ENCODE data around the gene PHKA2.

PHKA2 gene

DNA sequence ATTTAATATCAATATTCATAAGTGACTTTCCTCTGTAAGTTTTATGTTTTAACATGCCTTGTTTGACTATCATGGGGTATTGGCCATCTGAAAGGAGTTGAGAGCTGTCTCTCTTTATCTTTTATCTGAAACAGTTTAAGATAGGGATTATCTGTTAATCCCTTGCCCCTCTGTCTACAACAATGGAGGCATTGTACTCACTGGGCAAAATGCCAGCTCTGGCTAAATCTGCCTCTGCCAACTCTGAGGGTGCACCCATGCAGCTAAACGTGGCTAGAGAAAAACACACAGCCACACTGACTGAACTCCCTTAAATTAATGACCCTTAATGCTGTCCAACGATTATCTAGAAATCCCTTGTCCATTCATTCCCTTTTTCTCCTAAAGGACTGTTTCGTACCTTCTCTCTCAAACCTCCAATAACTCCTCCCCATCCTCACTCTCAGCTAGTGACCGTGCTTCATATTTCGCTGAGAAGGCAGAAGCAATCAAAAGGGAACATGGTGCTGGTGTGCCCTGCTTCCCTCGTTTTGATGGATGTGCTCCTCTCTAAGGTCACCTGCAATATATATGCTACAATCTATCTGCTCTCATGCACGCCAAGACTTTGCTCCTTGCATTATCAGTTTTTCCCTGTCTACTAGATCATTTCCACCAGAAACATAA lies 10.3 kb downstream of the PHKA2 start:
- no peak for DNase-seq

DNA sequence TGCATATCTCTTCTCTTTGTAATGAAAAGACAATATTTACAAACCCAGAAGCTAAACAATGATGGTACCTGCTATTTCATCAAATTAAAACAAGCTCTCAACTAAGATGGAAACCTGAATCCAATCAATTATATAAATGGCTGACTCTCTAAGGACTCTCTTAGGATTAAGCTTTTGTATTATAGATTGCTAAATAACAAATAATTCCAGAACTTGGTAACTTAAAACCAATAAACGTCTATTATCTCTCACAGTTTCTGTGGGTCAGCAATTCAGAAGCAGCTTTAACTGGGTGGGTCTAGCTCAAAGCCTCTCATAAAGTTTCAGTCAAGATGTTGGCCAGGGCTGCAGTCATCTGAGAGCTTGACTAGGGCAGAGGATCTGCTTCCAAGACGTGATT lies 12.4 kb downstream of the PHKA2 start:
- no peak for DNase-seq

DNA sequence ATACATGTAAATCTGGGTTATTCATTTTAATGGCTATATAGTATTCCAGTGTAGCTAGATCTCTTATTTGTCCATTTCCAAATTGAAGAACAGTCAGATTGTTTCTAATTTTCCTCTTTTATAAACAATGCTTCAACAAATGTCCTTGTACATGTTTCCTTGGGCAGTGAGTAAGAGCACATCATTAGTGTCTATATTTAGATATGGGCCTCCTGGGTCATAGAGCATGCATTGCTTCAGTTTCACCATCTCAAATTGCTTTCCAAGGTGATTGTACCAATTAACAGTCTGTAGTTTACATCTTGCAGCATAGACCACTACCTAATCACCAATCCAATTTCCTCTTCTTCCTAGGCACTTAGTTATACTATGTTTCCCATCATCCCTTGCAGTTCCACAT lies 13.4 kb downstream of the PHKA2 start:
- DNase-seq = no peak

DNA sequence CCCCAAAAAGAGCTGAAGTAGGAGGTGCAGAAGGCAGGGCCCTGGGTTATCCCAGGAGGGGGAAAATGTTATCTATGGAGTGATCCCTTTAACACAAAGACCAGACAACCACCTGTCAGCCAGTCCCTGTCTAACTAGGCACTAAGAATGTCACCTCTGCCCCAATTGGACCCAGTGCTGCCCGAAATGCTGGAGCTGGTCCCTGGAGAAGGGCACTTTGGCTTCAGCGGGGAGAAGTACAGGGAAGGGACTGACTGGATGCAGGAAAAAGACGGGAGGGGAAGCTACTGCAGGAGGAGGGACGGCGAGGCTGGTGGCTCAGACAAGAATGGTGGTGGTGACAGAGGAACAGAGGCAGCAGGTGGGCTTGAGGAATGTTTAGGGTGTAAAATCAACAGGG lies 17.3 kb downstream of the PHKA2 start:
- no peak for DNase-seq

DNA sequence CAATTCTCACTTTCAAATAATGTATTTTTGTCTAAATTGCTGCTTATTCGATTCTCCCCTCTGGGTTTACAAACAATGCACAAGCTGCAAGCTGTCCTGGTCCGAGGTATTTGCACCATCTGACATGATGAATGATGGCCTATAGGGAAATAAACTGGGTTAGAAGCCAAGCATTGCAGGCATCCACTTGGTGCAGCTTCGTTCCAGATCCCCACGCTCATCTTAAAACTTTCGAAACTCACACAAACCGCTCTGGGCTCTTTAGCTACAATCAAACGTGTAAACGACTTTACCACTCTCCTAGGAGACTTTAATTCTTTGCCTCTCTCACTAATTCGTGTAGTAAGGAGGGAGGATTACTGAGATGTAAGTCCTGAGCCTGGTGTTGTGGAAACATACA lies 19.0 kb downstream of the PHKA2 start:
- no peak for DNase-seq

DNA sequence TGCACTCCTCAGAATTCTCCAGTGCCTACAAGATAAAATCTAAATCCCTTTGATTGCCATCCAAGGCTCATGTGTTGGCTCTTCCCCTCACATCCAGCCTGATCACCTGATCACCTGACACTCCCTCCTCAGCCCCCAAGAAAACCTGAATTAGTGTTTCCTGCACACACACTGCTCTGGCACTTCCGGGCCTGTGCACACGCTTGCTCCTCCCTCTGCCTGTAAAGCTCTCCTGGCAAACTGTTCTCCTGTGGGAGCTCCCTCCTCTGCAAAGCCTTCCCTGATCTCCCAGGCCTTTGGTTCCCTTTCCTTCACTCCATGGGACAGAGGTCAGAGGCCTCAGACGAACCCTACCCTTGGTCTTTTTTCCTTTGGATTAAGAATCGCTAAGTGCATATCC lies 19.9 kb downstream of the PHKA2 start:
- no peak for DNase-seq

DNA sequence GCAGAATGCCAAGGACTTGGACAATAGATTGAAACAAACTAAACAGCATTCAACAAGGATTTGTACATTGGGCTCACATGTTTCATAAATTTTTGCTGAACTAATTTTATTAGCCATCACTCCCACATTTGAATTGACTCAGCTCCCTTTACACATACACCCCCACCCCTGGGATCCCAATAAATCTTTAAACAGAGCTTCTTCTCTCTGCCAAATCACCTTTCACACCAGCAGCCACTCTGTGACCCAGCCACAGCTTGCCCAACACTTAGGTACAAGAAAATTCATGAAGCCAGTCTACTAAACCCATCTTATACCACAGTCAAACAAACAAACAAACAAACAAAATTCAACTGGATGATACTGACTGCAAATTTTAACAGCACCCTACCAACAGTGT lies 21.6 kb downstream of the PHKA2 start:
- DNase-seq = no peak

DNA sequence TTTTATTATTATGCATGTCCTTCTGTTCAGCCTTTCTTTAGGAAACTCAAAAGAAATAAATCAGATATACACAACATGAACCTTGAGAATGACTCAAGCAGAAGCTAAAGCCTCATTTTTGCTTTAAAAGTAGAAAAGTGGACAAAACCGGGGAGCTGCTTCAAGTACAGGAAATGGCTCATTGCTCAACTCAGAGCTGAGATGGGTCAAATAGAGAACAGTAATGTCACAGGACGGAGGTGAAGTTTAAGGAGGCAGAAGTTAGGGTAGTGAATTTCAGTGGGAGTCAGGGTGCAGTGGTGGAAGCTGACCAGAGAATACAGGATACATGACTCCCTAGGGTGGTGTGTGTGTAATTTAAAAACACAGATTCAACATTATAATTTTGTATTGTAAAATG lies 22.2 kb downstream of the PHKA2 start:
- DNase-seq = no peak

DNA sequence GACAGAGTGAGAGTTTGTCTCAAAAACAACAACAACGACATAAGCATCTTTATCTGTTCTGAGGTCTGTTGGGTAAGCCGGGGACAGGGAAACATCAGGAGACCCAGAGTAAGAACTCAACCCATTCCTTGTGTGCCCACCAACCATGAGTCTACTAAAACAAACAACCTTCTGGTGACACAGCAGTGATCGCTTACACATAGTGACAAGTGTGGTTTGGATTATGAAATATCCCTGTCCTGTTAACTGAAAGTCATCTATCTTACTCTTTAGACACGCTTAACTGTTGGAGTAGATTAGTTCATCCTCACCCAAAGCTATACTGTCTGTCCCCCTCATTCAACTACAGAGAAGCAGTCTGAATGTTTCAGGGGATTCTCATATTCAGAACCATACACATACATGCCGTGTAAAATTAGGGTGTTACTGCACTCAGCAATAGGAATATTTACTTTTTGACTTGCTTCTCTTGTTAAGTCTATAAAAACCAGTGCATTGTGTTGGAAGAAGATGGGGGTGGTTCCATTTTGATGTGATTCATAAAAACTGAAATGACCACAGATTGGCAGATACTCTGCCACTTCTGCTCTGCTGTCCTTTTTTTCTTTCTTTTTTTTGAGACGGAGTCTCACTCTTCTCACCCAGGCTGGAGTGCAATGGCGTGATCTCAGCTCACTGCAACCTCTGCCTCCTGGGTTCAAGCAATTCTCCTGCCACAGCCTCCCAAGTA lies 27.4 kb downstream of the PHKA2 start:
- no peak for DNase-seq

DNA sequence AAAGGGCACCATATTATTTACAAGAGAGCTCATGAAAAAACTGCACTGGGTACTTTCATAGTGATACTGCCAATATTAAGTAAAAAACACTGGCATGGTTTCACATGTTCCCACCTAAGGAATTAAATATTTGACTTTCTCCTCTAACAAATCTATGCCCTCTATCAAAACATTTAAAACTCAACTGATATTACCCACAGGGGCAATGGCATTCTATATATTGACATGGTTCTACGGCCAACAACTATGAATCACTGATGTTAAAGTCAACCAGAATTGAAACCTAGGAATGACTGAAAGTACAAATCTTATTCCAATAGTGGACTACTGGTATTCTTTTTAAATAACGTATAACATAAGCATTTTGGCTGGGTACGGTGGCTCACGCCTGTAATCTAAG lies 28.2 kb downstream of the PHKA2 start:
- no peak for DNase-seq

DNA sequence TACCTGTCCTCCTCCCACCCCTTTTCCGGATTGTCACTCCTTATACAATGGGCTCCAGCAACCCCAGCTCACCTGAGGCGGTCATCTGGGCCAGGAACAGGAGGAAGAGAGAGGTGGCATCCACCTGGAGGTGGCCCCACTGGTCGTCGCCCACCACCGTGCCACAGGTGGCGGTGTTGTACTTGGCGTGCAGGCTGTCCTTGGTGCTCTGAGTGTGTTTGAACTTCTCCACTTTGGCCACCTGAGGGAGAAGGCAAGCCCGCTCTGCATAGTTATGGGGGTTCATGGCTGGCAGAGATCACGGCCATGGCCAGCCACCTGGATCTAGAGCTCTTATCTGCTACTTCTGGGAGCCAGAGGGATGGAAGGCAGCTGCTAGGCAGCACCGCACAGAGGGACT lies 32.9 kb downstream of the PHKA2 start:
- no peak for DNase-seq

DNA sequence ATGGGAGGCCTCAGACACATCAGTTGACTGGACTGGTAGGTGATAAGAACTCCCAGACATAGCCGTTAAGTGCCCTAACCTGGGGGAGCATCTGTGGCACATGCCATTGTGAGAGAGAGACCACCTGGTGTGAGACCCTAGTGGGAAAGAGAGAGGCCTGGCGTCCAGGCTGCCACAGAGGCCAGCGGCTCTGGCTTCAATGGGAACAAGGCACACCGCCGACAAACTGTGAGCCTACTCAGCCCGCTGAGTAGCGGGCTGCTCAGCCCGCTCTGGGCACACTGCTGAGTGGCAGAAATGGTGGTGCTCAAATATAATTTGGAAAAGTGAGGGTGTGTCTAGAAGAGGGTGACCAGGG lies 34.0 kb downstream of the PHKA2 start:
- DNase-seq = no peak

DNA sequence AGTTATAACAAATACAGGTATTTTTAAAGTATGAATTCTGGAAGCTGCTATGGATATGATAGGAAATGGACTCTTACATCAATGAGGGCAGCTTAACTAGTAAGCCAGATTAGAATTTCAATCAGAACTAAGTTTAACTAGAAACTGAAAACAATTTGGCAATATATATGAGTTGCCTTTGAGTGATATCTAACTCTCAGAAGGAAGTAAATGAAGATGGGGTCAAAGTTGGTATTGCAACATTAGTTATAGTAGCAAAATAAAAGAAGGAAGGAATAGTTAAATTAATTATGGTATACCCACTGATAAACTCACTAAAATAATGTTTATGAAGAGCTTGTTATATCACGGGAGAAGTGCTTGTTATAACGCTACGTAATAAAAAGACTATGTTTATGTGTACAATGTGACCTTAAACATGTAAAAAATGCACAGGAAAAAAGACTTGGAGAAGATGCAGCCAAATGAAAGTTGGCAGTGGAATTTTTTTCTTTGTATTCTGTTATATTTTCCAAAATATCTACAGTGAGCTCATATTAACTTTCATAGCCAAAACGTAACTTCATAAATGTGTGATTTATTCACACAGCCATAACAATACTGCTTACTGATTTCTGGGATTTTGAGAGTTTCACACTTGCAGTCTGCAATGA lies 34.5 kb downstream of the PHKA2 start:
- no peak for DNase-seq

DNA sequence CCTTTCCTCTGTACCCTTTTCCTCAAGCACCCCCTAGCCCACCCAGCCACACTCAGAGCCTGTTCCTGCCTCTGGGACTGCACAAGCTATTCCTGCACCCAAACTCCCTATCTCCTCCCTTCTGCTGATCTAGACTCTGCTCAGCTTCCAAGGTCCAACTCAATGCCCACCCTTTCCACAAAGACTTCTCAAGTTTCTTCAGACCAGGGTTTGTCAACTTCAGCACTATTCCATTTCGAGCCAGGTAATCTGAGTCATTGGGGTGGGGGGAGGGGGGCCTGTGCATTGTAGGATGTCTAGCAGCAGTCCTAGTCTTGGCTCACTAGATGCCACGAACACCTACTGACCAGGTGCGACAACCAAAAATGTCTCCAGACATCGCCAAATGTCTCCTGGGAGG lies 37.3 kb downstream of the PHKA2 start:
- no peak for DNase-seq

DNA sequence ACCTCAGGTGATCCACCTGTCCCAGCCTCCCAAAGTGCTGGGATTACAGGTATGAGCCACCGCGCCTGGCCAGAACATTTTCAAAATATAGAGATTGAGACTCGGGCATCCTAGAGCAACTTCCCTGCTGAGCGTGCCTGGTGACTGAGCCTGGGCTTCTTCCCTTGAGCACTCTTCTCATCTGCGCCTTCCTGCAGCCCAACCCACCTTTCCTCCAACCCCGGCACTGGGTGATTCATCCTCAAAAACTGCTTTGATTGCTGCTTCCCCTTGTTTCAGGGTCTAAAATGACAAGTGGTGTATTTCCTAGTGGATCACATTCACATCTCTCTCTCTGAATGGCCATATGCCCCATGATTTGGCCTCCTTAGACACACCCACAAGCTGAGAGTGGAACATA lies 37.8 kb downstream of the PHKA2 start:
- DNase-seq = no peak

DNA sequence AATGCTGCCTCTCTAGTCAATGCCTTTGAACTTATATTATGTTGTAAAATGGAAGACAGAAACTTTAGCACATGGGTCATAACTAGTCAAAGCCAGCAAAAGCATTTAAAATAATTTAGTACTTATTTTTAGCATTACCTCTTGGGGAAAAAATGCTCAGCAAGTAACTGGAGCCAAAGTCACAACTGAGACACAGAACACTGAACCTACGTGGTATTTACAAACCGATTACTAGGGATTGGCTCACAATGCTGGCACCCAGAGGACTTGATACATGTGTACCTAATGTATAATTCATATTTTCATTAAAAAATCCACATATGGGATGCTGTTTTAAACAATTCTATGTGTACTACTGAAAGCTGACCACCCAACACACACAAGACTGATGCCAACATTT lies 38.4 kb downstream of the PHKA2 start:
- no peak for DNase-seq

DNA sequence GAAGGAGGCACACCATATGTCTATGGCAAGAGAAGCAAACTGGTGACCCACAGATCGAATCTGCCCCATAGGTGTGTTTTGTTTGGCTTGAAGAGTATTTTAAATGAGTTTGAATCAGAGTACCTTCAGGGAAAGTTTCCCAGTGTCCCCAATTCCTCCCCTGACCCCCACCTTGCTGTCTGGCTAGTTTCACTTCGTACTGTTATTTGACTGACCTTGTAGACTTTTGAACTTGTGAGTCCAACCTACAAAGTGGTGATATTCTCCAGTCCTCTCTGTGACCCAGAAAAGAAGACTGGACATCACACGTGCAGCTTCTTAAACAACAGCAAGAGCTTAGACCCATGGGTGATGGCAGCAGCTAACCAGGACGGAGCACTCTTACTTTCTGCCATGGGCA lies 39.4 kb downstream of the PHKA2 start:
- DNase-seq = no peak

DNA sequence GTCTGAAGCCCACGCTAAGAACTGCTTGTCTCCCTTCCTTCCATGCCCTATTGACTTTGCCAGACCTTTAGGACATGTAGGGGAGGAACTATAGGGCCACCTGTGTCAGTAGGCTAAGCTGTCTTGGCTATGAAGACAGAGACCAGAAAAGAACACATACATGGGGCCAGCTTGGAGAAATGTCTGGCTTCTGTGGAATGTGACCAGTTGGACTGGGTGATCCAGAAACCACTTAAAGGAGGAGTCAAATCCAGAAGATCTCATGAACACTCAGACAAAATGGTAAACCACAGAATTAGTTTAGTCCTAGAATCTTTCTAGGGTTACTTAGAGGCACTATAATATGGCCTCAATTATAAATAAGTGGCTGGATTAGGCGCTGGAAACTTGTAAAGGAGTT lies 42.0 kb downstream of the PHKA2 start:
- no peak for DNase-seq

DNA sequence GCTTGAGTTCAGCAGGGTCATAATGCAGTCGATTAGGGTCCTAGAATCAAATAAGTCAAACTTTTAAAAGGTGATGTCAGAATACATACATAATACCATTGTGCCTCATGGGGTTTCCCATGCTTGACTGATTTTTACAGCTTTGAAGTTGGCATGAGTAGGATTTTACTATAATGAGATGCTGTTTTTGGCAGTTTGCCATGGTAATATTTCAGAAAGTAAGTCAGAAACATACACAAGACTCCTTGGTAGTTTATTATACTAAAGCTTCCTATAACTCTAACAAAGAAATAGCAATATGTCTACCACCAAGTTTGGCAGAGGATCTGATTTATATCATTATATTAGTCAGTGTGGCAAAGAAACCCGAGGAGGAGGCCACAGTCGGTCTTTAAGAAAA lies 45.2 kb downstream of the PHKA2 start:
- DNase-seq = no peak

DNA sequence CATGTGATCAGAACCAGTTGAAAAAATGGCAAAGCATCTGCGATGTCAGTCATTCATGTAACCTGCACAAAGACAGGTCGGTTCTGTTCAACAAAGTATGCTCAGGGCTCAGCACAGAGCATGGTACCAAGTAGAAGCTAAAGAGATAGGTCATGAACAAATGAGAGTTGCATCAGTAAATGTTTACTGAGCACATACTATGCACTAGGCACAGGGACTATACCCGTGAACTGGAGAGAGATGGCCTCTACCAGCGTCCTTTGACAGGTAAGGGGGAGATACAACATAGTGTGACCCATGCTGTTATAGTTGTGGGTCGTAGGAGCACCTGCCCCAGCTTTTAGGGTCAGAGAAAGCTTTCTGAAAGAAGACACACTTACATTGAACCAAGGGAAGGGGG lies 46.7 kb downstream of the PHKA2 start:
- no peak for DNase-seq

DNA sequence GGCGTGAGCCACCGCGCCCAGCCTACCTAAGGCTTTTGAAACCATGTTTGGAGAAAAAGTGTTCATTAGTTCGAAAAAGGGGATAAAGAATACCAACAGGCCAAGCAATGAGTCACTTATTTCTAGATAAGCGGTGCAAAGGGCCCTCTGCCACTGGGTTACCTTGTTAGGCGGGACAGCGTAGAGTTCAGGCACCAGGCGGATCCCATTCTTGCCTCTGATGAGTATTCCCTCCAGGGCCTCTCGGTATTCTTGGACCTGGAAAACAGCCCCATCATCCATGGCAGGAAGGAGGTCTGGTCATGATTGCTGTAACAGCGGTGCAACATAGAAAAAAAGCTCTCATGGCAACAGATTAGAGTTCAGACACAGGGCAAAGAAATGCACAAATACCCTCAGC lies 48.0 kb downstream of the PHKA2 start:
- DNase-seq = no peak

DNA sequence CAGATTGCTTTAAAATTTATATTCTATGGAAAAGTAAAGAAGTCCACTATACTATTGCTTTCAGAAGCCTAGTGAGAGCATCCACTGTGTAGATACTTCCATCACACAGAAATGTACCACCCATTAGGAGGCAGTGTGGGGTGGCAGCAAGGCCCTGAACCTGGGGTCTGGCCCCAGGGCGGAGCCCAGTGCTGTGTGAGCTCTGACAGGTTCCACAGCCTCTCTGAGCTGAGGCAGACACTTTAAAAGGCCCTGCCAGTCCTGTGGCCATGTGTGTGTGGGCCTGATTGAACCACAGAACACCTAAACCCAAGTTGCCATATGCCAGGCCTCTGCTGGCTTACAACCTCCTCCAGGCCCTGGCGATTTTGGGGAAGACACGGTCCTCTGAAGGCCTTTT lies 49.2 kb downstream of the PHKA2 start:
- no peak for DNase-seq

DNA sequence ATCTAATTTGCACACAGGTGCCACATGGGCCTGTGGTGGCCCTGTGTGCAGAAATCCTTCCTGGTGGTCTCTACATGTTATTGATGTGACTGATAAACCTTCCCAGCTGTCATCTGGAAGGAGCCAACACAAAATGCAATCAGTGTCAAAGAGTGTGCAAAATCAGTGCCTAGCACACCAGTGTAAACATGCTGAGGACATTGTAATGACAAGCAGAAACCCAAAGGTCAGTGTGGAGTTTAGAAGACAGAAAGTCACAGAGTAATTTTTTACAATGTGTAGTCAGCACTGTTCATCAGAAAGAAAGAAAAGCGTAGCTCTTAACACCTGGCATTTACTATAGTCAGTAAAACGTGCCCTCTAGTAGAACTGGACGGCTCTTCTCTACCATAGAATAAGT lies 50.3 kb downstream of the PHKA2 start:
- DNase-seq = no peak

DNA sequence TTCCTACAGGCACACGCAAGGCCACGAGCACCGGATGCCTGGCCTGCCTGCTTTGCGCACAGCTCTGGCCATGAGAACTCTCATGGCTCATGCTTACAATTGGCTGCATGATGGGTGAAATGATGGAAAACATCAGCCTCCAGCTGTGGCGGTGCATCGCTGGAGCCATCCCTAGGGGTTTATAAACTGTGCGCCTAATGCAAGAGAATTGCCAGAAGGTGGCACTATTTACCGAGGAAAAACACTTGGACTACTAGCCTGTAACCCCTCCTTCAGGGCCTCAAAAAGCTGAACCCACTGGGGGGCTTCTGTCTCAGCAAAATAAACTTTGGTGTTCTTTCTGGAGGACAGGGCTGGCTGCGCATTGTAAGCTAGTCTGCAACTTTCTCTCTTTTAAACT lies 51.9 kb downstream of the PHKA2 start:
- no peak for DNase-seq

DNA sequence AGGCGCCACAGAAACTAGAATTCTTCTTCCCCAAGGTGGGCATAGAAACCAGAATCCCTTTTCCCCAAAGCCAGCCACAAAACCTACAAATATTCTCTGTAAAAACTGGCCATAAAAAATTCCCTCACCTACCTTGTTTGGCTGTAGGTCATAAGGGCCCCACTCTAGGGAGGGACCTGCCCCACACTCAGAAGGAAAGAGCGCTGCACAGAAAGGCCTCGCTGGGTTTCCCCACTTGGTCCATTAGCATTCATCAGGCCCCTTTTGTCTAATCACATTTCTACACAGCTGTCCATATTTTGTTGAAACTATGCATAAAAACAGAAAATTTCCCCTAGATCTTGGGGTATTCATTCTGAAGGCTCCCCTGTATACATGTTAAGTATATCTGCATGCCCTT lies 54.1 kb downstream of the PHKA2 start:
- DNase-seq = no peak
